AG04450 (cell line): ENCODE results near the gene COX15. TPM values are rescaled to one million over a fixed set of nuclear protein-coding genes. Genes with fewer than 3 reads are reported as not detected.

ENCODE experiments used
- CTCF ChIA-PET: fragments of 300-600, 350-600 bp; formaldehyde crosslinking; extraction: SDS; loops from one replicate; lab custom pipeline; 2022; ENCODE audit warnings: antibody characterized with exemption, inconsistent platforms; lab: Charles Lee
- POLR2A ChIA-PET: fragments of 350-600 bp; formaldehyde crosslinking; extraction: SDS; loops from one replicate; lab custom pipeline; 2021; ENCODE audit warnings: antibody characterized with exemption, inconsistent platforms; lab: Yijun Ruan, JAX
- DNase-seq: peaks from one replicate; pipeline ENCODE4 v3.0.0-alpha.2; 2011; ENCODE audit warnings: low read depth, low spot score
- H3K27ac ChIP-seq: one replicate; pipeline ENCODE4 v1.5.1; 2012; ENCODE audit warnings: low read depth, low read length, control low read depth
- H3K27me3 ChIP-seq: one replicate; pipeline ENCODE4 v1.6.0; 2012; ENCODE audit warnings: low read length; ENCODE audit not compliant: control insufficient read depth, insufficient read depth
- H3K4me3 ChIP-seq: 2 replicates; pipeline ENCODE4 v1.5.1; 2011; ENCODE audit warnings: mild to moderate bottlenecking, low read depth, low read length, control low read depth
- H3K9me3 ChIP-seq: 2 replicates; pipeline ENCODE4 v1.5.1; 2012; ENCODE audit warnings: low read length; ENCODE audit not compliant: control insufficient read depth, insufficient read depth
- CTCF ChIP-seq: IDR thresholded peaks from 2 replicates; pipeline ENCODE4 v1.5.1; 2011; ENCODE audit warnings: low read depth, low read length, control low read depth, inconsistent platforms
- polyA plus RNA-seq: library from polyadenylated mRNA; depleted of rRNA; stranded (reverse); fragments of >200 nt; gene quantifications from 2 replicates; pipeline ENCODE4 v1.2.3, GENCODE V29; 2011

Gene COX15
- polyA plus RNA-seq, 1 experiment, result 32.2 TPM

GRCh38 chr10:99733366-99733765 lies 1.4 kb upstream of the COX15 start:
- no peak for DNase-seq
- CTCF ChIA-PET, result interaction anchor here (0.5 to 3.4 kb wide), 4 partner anchors 10 to 112 kb away, joined by 3 to 20 read pairs (median 6); no protein-coding TSS in a partner anchor
- H3K4me3 ChIP-seq, result peak overlapping the region; percentile 45

GRCh38 chr10:99731306-99732032 lies 458 bp downstream of the COX15 start:
- CTCF ChIA-PET, result interaction anchor here (0.7 to 3.4 kb wide), 9 partner anchors 8 to 493 kb away, joined by 3 to 20 read pairs (median 5); no protein-coding TSS in a partner anchor
- POLR2A ChIA-PET, result interaction anchor here (0.7 to 1.8 kb wide), 11 partner anchors 10 to 777 kb away, joined by 3 to 14 read pairs (median 5); partner anchors contain the start of genes ENTPD7 and SLC25A28
- DNase-seq, result no peak
- TF ChIP-seq CTCF, result 0 out of 2 replicates have a peak, but pooled peaks have one; percentile 5
- Histone ChIP-seq H3K27ac (peak overlapping the region; percentile 58), H3K9me3 (no peaks in the 10 kb centered on the region; the same call in 1 of the 2 replicates), H3K27me3 (no peaks in the 10 kb centered on the region), H3K4me3 (peak overlapping the region; percentile 98)

More at GRCh38 chr10:99733366-99733765, 1.4 kb upstream of the COX15 start:
- Histone ChIP-seq H3K27me3 (no peaks in the 10 kb centered on the region), H3K9me3 (no peaks in the 10 kb centered on the region; the same call in 1 of the 2 replicates), H3K27ac (peak overlapping the region; percentile 21)
- no peak for TF ChIP-seq CTCF
- POLR2A ChIA-PET, result interaction anchor here (0.5 to 1.8 kb wide), 4 partner anchors 40 to 289 kb away, joined by 3 to 14 read pairs (median 6); partner anchors contain the start of gene SLC25A28

- Histone ChIP-seq H3K27me3 (no peaks in the 10 kb centered on the region), H3K27ac (no peak overlapping the region), H3K9me3 (no peaks in the 10 kb centered on the region; the same call in 1 of the 2 replicates), H3K4me3 (no peak overlapping the region)
- ChIA-PET POLR2A (no interaction called here), CTCF (interaction anchor here (1.8 kb wide), 1 partner anchor 115 kb away, joined by 7 read pairs; no protein-coding TSS in a partner anchor)
- TF ChIP-seq CTCF, result no peak
- no peak for DNase-seq
Measured at GRCh38 chr10:99730026-99730425, 1.9 kb downstream of the COX15 start.

GRCh38 chr10:99720387-99720786 lies 11.5 kb downstream of the COX15 start:
- ChIA-PET CTCF (interaction anchor here (0.7 to 1.2 kb wide), 2 partner anchors 9 to 10 kb away, joined by 3 to 4 read pairs; no protein-coding TSS in a partner anchor), POLR2A (interaction anchor here (0.5 kb wide), 1 partner anchor 244 kb away, joined by 4 read pairs; no protein-coding TSS in a partner anchor)
- no peak overlapping the region for H3K27ac ChIP-seq
- TF ChIP-seq CTCF, result no peak
- H3K9me3 ChIP-seq, result no peaks in the 10 kb centered on the region
- H3K4me3 ChIP-seq, result no peak overlapping the region
- no peak for DNase-seq
- no peaks in the 10 kb centered on the region for H3K27me3 ChIP-seq

- DNase-seq, result no peak
- Histone ChIP-seq H3K27ac (no peak overlapping the region), H3K4me3 (no peak overlapping the region), H3K27me3 (no peaks in the 10 kb centered on the region), H3K9me3 (no peaks in the 10 kb centered on the region)
- TF ChIP-seq CTCF, result no peak
- ChIA-PET CTCF (interaction anchor here (0.6 to 5.6 kb wide), 4 partner anchors 83 to 386 kb away, joined by 4 to 41 read pairs (median 4); no protein-coding TSS in a partner anchor), POLR2A (interaction anchor here (0.6 kb wide), 1 partner anchor 55 kb away, joined by 3 read pairs; the partner anchor contains the start of gene ENTPD7)
Measured at GRCh38 chr10:99714446-99714845, 17.5 kb downstream of the COX15 start.
